ENCODE results near the gene PRSS22.

The PRSS22 gene

DNA sequence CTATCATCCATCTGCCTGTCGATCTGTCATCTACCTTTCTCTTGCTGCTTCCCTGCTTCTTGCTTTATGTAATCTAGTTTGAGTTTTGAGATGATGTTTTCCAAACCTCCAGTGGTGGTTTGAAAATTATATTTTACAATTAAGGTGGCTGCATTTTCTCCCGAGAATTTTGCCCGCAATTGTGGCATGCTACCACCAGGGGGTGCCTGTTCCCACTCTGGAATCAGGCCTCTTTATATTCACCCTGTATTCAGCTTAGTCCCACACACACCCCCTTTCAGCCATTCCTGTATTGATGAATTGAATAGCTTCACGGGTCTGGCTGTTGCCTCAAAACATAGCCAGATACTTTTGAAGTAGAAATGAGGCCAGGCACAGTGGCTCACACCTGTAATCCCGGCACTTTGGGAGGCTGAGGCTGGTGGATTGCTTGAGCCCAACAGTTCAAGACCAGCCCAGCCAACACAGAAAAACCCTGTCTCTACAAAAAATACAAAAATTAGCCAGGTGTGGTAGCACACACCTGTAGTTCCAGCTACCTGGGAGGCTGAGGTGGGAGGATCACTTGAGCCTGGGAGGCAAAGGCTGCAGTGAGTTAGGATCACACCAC lies 3.2 kb downstream of the PRSS22 start:
- H4K20me1 ChIP-seq (ENCODE audit: insufficient read depth) = no peaks in the 10 kb centered on the region
- TF ChIP-seq, protein P1, sequence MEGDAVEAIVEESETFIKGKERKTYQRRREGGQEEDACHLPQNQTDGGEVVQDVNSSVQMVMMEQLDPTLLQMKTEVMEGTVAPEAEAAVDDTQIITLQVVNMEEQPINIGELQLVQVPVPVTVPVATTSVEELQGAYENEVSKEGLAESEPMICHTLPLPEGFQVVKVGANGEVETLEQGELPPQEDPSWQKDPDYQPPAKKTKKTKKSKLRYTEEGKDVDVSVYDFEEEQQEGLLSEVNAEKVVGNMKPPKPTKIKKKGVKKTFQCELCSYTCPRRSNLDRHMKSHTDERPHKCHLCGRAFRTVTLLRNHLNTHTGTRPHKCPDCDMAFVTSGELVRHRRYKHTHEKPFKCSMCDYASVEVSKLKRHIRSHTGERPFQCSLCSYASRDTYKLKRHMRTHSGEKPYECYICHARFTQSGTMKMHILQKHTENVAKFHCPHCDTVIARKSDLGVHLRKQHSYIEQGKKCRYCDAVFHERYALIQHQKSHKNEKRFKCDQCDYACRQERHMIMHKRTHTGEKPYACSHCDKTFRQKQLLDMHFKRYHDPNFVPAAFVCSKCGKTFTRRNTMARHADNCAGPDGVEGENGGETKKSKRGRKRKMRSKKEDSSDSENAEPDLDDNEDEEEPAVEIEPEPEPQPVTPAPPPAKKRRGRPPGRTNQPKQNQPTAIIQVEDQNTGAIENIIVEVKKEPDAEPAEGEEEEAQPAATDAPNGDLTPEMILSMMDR (conservative IDR thresholded peaks at IDR 0.05; ENCODE audit: low read depth, low read length) = peak; percentile 78
- H3K27ac ChIP-seq = no peak overlapping the region
- H2AFZ ChIP-seq (ENCODE audit: low read depth) = no peak overlapping the region
- H3K4me1 ChIP-seq (ENCODE audit: low read depth, poor library complexity, severe bottlenecking) = no peaks in the 10 kb centered on the region
- H3K4me2 ChIP-seq = no peak overlapping the region
- H3K4me3 ChIP-seq (IDR thresholded peaks at IDR 0.05; ENCODE audit: insufficient read depth, low read depth, low read length) = no peak overlapping the region
- no peak overlapping the region for H3K9ac ChIP-seq
- H3K36me3 ChIP-seq (ENCODE audit: insufficient read depth) = no peaks in the 10 kb centered on the region
- H3K27me3 ChIP-seq (ENCODE audit: insufficient read depth, low read depth) = peaks cover 78% of the 10 kb centered on the region
- H3K79me2 ChIP-seq (ENCODE audit: insufficient read depth, low read depth) = no peaks in the 10 kb centered on the region

DNA sequence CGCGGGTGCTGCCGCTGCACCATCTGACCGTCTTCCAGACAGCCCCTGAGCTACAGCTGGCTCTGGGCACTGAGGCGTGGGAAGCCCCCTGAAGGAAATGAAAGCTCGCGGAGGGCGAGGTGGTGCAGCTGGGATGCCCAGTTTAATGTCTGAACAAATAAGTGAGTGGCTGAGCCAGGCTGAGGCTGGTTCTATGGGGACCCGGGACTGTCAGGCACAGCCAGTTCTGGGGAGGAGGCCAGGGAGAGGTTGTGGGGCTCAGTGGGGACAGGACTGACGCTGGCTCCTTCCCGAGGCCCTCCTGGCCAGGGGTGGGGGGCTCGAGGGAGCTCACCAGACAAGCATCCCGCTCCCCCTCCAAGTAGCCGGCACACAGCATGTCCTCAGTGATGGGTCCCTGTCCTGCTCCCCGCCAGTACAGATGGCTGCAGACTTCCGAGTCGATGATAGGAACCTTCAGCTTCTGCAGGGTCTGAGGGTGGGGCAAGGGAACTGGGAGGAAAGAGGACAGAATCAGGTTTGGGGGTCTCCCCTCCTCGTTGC lies 4.4 kb downstream of the PRSS22 start:
- H3K4me1 ChIP-seq (ENCODE audit: low read depth, poor library complexity, severe bottlenecking) = no peaks in the 10 kb centered on the region
- TF ChIP-seq, protein P1 (conservative IDR thresholded peaks at IDR 0.05; ENCODE audit: low read depth, low read length) = no peak
- H3K4me2 ChIP-seq = no peak overlapping the region
- H4K20me1 ChIP-seq (ENCODE audit: insufficient read depth) = no peaks in the 10 kb centered on the region
- H3K27ac ChIP-seq = no peak overlapping the region
- no peak overlapping the region for H2AFZ ChIP-seq (ENCODE audit: low read depth)
- no peaks in the 10 kb centered on the region for H3K36me3 ChIP-seq (ENCODE audit: insufficient read depth)
- no peak overlapping the region for H3K4me3 ChIP-seq (IDR thresholded peaks at IDR 0.05; ENCODE audit: insufficient read depth, low read depth, low read length)
- no peaks in the 10 kb centered on the region for H3K79me2 ChIP-seq (ENCODE audit: insufficient read depth, low read depth)
- H3K9ac ChIP-seq = no peak overlapping the region
- H3K27me3 ChIP-seq (ENCODE audit: insufficient read depth, low read depth) = peaks cover 78% of the 10 kb centered on the region

DNA sequence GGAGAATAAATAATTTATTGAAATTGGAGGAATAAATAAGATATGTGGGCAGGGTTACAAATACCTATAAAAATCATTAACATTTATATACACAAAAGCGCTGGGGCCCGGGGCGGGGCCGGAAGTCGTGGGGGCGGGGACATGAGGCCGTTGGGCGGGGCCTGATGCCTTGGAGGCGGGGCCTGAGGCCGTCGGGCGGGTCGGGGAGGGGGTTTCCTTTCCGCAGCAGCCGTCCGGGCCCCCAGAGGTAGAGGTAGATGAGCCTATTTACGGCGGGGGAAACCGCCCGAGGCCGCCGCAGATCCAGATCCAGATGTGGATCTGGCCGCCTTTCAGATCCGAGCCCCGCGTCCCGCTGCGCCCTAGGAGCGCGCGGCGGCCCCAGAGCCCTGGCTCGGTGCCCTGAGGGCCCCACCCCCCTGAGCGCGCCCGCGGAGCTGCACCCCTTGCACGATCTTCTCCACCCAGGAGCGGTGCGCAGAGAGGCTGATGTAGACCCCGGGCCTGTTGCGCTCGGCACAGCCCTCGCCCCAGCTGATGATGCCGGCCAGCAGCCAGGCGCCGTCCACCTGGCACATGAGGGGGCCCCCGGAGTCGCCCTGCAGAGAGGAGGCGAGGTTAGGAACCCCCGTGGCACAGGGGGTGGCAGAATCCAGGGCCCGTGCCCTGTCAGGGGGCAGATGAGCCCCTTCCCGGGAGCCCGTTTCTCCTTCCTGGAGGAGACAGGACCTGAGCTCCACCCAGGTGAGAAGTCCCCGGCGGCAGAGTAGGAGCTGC lies 5.1 kb downstream of the PRSS22 start:
- no peak overlapping the region for H3K4me2 ChIP-seq
- H3K4me3 ChIP-seq (IDR thresholded peaks at IDR 0.05; ENCODE audit: insufficient read depth, low read depth, low read length) = no peak overlapping the region
- peaks cover 78% of the 10 kb centered on the region for H3K27me3 ChIP-seq (ENCODE audit: insufficient read depth, low read depth)
- H4K20me1 ChIP-seq (ENCODE audit: insufficient read depth) = no peaks in the 10 kb centered on the region
- no peak overlapping the region for H3K9ac ChIP-seq
- TF ChIP-seq, protein P1 (conservative IDR thresholded peaks at IDR 0.05; ENCODE audit: low read depth, low read length) = no peak
- no peaks in the 10 kb centered on the region for H3K4me1 ChIP-seq (ENCODE audit: low read depth, poor library complexity, severe bottlenecking)
- H3K36me3 ChIP-seq (ENCODE audit: insufficient read depth) = no peaks in the 10 kb centered on the region
- no peaks in the 10 kb centered on the region for H3K79me2 ChIP-seq (ENCODE audit: insufficient read depth, low read depth)
- H2AFZ ChIP-seq (ENCODE audit: low read depth) = no peak overlapping the region
- no peak overlapping the region for H3K27ac ChIP-seq

DNA sequence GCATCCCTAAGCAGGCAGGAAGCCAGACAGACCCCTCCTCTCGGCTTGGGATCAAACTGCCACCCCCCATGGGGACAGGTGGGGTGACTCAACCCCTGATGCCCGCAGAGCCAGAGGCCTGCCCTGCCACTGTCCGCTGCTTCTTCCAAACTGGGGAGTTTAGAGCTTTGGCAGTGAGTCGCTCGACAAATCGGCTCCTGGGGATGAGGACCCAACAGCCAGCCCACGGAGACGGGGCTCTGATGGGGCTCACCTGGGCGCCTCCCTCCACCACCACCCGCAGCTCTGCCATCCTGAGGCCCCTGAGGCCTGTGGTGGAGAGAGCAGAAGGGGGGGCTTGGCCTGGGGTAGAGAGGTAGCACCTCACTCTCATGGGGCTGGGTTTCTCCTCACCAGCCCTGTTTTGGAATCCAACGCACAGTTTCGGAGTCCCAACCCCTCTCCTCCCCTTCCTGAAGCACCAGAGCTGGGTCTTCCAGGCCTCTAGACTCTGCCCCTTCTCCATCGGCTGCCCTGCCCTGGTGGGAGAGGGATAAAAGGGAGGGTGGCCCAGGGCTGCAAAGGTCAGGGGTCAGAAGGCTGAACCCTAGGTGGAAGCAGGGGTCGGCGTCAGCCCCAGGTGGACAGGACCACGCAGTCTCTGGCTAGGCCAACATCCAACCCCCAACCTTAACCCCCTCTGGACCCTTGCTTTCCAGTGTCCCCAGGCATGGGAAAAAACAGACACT lies 5.8 kb downstream of the PRSS22 start:
- H3K4me1 ChIP-seq (ENCODE audit: low read depth, poor library complexity, severe bottlenecking) = no peaks in the 10 kb centered on the region
- no peak overlapping the region for H3K4me3 ChIP-seq (IDR thresholded peaks at IDR 0.05; ENCODE audit: insufficient read depth, low read depth, low read length)
- TF ChIP-seq, protein P1 (conservative IDR thresholded peaks at IDR 0.05; ENCODE audit: low read depth, low read length) = no peak
- no peaks in the 10 kb centered on the region for H3K36me3 ChIP-seq (ENCODE audit: insufficient read depth)
- H4K20me1 ChIP-seq (ENCODE audit: insufficient read depth) = no peaks in the 10 kb centered on the region
- H3K4me2 ChIP-seq = no peak overlapping the region
- H3K27ac ChIP-seq = no peak overlapping the region
- no peak overlapping the region for H2AFZ ChIP-seq (ENCODE audit: low read depth)
- no peaks in the 10 kb centered on the region for H3K79me2 ChIP-seq (ENCODE audit: insufficient read depth, low read depth)
- H3K27me3 ChIP-seq (ENCODE audit: insufficient read depth, low read depth) = peaks cover 77% of the 10 kb centered on the region
- H3K9ac ChIP-seq = no peak overlapping the region
